GM19463 (cell line): ENCODE measurements around the gene C14orf180.
"Not testable (repeated sequence)": the region's sequence is repeated elsewhere in the genome, so short reads cannot be mapped to it uniquely, and the experiment has no call there.

Experiments
- ATAC-seq: cut with Tn5 transposase; IDR thresholded peaks from one replicate; pipeline ENCODE4 v1.9.1; 2021; ENCODE audit warnings: mild to moderate bottlenecking, moderate library complexity; ENCODE audit not compliant: unreplicated experiment

Gene C14orf180

GRCh38 chr14:104577426-104577825 is 2.1 kb upstream of the C14orf180 start:
- no peak for ATAC-seq

GRCh38 chr14:104577847-104578301 is 1.7 kb upstream of the C14orf180 start:
- ATAC-seq = no peak

DNA sequence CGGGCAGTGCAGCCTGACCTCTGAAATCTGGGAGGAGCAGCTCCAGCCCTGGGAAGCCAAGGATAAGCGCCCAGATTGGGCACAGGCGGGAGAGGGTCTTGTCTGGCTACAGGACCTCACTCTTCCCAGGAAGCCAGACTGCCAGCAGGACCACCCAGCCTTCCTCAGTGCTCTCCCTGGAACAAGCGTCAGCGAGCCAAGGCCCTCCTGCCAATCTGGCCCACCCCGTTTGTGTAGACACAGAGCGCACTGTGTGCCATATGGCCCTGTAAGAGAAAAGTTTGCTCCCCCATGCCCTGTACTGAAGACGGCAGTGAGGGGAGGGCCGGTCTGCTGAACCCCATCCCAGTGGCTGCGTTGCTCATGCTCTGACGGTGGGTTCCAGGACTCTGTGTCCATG is 1.2 kb upstream of the C14orf180 start:
- no peak for ATAC-seq

DNA sequence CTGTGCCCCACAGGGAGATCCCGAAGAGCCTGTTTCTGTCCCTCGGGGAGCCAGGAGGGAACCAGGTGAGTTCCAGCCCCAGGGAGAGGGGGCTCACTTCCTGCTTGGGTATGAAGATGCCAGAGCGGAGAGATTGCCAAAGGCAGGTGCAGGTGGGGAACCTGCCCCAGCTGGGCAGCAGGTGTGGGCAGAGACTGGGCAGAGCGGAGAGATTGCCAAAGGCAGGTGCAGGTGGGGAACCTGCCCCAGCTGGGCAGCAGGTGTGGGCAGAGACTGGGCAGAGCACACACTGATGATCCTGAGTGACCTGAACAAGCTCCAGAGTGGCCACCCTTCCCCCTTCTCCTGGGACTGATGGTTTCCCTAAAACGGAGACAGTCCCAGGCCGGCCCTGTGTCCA is 375 bp downstream of the C14orf180 start:
- not testable (repeated sequence) for ATAC-seq

- ATAC-seq = no peak
Measured at GRCh38 chr14:104580961-104581360, 1.4 kb downstream of the C14orf180 start.

DNA sequence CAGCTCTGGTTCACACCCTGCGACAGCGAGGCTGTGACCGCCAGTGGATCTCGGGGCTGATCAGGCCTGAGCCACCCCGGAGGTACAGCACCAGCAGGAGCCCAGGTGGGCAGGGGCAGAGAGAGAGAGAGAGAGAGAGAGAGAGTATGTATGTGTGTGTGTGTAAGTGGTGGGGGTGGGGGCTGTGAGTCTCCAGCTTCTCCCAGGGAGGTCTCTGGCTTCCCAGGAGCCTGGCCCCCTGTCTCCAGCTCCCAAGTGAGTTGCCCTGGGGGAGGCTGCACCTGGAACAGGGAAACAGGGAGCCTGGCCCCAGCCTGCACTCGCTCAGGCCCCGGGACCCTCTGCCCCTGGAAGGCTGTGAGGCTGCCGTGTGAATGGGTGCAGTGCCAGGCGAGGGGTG is 2.0 kb downstream of the C14orf180 start:
- ATAC-seq = no peak

- ATAC-seq = no peak
Measured at GRCh38 chr14:104582005-104582404, 2.4 kb downstream of the C14orf180 start.

GRCh38 chr14:104582662-104583061 is 3.1 kb downstream of the C14orf180 start:
- ATAC-seq = no peak

- ATAC-seq = no peak
Measured at GRCh38 chr14:104583424-104584306, 4.1 kb downstream of the C14orf180 start.

GRCh38 chr14:104584557-104584956 is 5.0 kb downstream of the C14orf180 start:
- ATAC-seq = no peak

DNA sequence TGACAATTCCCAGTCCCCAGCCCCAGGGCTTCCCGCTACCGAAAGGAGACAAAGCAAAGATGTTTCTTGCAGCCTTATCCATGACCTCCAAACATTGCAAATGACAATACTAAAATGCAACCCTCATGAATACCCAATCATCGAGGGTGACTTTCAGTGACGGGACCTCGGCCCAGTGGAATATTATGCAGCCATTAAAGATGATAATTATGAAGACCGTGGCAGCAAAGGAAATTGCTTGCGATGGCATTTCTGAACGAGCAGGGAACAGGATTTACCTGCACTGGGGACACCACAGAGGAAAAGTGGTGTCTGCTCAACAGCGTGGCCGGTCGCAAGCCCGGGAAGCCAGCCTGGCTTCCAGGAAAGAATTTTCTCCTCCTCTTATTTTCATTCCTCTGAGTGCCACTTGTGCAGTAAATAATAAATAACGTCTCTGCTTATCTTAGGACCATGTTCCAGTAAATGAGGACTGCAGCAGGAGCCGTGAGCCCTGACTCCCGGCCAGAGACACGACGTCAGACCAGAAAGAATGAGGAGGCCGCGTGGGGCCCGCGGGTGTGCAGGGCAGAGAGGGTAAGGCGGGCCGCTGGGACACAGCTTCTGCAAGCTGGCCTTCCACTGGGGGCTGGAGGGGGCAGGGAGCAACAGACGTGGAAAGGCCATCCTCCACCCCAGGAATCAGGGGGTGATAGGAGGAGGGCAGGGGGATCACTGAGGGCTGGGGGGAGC is 6.6 kb downstream of the C14orf180 start:
- no peak for ATAC-seq

GRCh38 chr14:104586832-104587620 is 7.5 kb downstream of the C14orf180 start:
- no peak for ATAC-seq

DNA sequence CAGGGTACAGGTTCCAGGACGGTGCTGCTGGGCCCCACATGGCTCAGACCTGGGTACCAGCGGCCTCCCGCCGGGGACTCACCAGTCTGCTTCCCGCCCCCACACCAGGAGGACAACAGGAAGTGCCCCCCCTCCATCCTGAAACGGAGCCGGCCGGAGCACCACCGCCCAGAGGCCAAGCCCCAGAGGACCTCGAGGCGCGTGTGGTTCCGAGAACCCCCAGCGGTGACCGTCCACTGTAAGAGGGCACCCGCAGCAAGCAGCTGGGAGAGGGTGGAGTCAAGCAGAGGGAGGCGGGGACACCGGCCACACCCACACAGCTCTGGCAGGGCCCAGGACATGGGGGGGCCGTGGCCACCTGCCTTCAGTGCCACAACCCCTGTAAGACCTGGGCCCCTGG is 8.1 kb downstream of the C14orf180 start:
- ATAC-seq = no peak

GRCh38 chr14:104588066-104588857 is 8.7 kb downstream of the C14orf180 start:
- ATAC-seq = no peak

- ATAC-seq = no peak
Measured at GRCh38 chr14:104589338-104590195, 10.0 kb downstream of the C14orf180 start.

GRCh38 chr14:104590240-104590965 is 10.8 kb downstream of the C14orf180 start:
- no peak for ATAC-seq

DNA sequence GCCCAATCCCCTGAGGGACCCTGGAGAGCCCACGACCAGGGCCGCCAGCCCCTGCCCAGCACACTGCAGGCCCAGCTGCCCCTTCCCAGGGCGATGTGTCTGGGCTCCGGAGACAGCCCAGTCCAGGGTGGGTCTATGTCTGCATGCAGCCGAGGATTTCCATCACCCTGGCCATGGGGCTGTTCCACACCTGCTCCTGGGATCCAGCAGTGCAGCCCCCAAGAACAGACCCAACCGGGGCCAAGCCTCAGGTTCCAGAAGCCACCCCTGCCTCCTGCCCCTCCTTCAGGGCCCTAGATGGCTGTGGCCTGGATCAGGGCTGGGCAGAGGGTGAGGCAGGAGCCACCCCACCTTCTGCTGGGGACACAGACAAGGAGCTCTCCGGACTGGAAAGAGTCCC is 11.5 kb downstream of the C14orf180 start:
- ATAC-seq = no peak

DNA sequence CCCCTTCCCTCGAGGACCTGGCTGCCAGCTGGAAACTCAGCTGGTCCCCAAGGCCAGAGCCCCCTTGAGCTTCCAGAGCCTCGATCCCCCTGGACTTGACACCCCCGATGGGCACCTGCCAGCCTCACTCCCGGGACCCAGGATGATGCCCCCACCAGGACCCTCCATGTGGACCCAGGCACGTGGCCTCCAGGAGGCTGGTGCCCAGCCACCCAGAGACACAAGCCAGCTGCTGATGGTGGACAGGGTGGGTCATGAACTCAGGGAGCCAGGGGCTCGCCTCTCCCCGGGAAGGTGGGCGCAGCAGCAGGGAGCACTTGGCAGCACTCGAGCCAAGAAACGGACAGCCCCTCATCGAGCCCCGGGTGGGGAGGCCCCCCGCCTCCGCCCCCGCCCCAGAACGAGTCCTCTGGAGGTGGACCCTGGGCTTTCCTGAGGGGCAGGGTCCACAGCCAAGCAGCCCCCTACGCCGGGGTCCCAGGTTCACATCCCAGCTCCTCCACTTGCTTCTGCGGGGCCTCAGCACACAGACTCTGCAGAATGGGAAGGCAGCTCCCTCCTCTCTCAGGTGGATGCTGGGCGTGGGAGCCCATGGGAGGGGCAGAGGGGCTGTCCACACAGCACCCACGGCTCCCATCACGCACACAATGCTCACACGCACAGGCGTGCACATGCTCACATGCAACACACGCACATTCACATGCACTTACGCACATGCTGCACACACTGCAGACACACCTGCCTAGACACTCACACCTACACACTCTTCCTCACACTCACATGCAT is 12.1 kb downstream of the C14orf180 start:
- no peak for ATAC-seq
